ENCODE measurements around the gene PSMB7.

DNA sequence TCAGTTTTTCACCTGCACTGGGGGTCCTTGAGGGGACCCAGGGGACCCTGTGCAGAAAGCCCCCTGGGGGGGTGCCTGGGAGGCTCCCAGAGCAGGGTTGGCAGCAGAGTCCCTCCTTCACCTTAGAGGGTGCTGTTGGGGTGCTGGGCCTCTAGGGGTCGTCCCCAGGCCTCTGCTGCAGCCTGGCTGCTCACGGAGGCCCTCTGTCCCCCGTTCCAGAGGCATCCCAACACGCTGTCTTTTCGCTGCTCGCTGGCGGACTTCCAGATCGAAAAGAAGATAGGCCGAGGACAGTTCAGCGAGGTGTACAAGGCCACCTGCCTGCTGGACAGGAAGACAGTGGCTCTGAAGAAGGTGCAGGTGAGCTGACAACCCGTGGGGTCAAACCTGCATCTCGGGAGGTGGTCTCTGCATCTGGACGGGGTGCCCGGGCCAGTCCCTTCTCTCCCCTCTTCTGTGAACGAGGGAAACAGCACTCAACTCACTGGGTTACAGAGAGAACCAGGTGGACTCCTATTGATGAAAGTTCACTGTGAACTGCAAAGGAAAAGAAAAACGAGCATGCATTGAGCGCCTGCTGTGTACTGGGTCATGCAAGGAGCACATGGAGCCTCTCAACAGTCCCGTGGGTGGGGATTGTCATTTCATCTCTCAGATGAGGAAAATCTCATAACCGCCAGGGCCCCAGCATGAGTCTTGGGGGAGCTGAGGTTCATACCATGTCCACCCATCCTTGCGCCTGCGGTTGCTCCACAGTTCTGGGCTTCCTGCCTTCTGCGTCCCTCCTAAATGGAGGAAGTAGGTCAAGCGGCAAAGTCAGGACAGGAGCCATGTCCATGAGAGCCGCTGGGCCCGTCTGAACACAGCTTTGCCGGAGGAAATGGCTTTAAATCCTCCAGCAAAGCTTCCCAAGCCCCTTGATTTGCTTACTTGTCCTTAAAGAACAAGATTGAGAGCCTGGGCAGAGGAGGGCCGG, 102.7 kb downstream of the PSMB7 start:
- TF ChIP-seq, protein P1, sequence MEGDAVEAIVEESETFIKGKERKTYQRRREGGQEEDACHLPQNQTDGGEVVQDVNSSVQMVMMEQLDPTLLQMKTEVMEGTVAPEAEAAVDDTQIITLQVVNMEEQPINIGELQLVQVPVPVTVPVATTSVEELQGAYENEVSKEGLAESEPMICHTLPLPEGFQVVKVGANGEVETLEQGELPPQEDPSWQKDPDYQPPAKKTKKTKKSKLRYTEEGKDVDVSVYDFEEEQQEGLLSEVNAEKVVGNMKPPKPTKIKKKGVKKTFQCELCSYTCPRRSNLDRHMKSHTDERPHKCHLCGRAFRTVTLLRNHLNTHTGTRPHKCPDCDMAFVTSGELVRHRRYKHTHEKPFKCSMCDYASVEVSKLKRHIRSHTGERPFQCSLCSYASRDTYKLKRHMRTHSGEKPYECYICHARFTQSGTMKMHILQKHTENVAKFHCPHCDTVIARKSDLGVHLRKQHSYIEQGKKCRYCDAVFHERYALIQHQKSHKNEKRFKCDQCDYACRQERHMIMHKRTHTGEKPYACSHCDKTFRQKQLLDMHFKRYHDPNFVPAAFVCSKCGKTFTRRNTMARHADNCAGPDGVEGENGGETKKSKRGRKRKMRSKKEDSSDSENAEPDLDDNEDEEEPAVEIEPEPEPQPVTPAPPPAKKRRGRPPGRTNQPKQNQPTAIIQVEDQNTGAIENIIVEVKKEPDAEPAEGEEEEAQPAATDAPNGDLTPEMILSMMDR (IDR thresholded peaks at IDR 0.05; ENCODE audit: insufficient read depth, low read length, poor library complexity, severe bottlenecking), result no peak
- no peak for TF ChIP-seq EZH2phosphoT487 (conservative IDR thresholded peaks at IDR 0.05; ENCODE audit: low read length)
